Smooth muscle cell (in vitro differentiated cells): Measurements from ENCODE around the gene HNRNPR. TPM values are rescaled to one million over a fixed set of nuclear protein-coding genes. Genes with fewer than 3 reads are reported as not detected.
A peak's percentile ranks its signal among the peaks of the same experiment; 100 is the strongest.

ENCODE experiments used
- DNase-seq: peaks from one replicate; lab custom pipeline; 2025; ENCODE audit not compliant: unreplicated experiment; lab: John Stamatoyannopoulos, UW
- H2AFZ ChIP-seq: fragments of 200-600 bp; sonication (generic); 2 replicates; pipeline ENCODE4 v1.6.0; 2016; ENCODE audit warnings: antibody characterized with exemption, low read depth, mild to moderate bottlenecking
- H3F3A ChIP-seq: fragments of 200-600 bp; sonication (generic); 2 replicates; pipeline ENCODE4 v1.6.0; 2017; ENCODE audit warnings: antibody characterized with exemption, low read depth
- H3K27ac ChIP-seq: fragments of 200-600 bp; sonication (generic); 2 replicates; pipeline ENCODE4 v1.5.1; 2016; ENCODE audit warnings: low read depth, mild to moderate bottlenecking
- H3K27me3 ChIP-seq: fragments of 200-600 bp; sonication (generic); 2 replicates; pipeline ENCODE4 v1.6.1; 2016; ENCODE audit warnings: low read depth, mild to moderate bottlenecking
- H3K36me3 ChIP-seq: fragments of 200-600 bp; sonication (generic); 2 replicates; pipeline ENCODE4 v1.5.1; 2016; ENCODE audit warnings: low read depth
- H3K4me1 ChIP-seq: fragments of 200-600 bp; sonication (generic); 2 replicates; pipeline ENCODE4 v1.5.1; 2016; ENCODE audit warnings: low read depth
- H3K4me2 ChIP-seq: fragments of 200-600 bp; sonication (generic); 2 replicates; pipeline ENCODE4 v1.6.0; 2016; ENCODE audit warnings: mild to moderate bottlenecking
- H3K4me3 ChIP-seq: fragments of 200-600 bp; sonication (generic); 2 replicates; pipeline ENCODE4 v1.5.1; 2016; ENCODE audit warnings: mild to moderate bottlenecking
- H3K79me2 ChIP-seq: fragments of 200-600 bp; sonication (generic); 2 replicates; pipeline ENCODE4 v1.6.0; 2016; ENCODE audit warnings: low read depth, mild to moderate bottlenecking
- H3K9ac ChIP-seq: fragments of 200-600 bp; sonication (generic); 2 replicates; pipeline ENCODE4 v1.6.0; 2016; ENCODE audit warnings: low read depth
- H3K9me3 ChIP-seq: fragments of 200-600 bp; sonication (generic); replicated peaks from 2 replicates; pipeline ENCODE4 v1.5.1; 2016; ENCODE audit warnings: low read depth
- H4K20me1 ChIP-seq: fragments of 200-600 bp; sonication (generic); 2 replicates; pipeline ENCODE4 v1.6.0; 2016; ENCODE audit warnings: low read depth
- CTCF ChIP-seq: fragments of 200-600 bp; sonication (generic); IDR thresholded peaks from 2 replicates; pipeline ENCODE4 v1.5.1; 2017; ENCODE audit warnings: borderline replicate concordance, mild to moderate bottlenecking, antibody characterized with exemption; ENCODE audit not compliant: insufficient read depth, poor library complexity, severe bottlenecking
- WGBS: methylation state at CpG from one replicate; pipeline ENCODE4 v1.1.7; 2016; ENCODE audit warnings: low lambda C conversion rate; 5-methylcytosine and 5-hydroxymethylcytosine counted together
- polyA plus RNA-seq: library from polyadenylated mRNA; unstranded; fragments of >200 nt; fragmentation: Nextera tagmentation; extraction: Ambion mirVana; gene quantifications from 2 replicates; pipeline ENCODE4 v1.2.1, GENCODE V29; 2016
- total RNA-seq: library from RNA; depleted of rRNA; stranded (reverse); fragments of >200 nt; gene quantifications from 2 replicates; pipeline ENCODE4 v1.2.3, GENCODE V29; 2014

Gene HNRNPR
- total and polyA plus RNA-seq, 2 experiments from 2014 or later = 96.3 to 120 TPM

- Histone ChIP-seq H3K9ac (peak within 1 kb of the TSS; percentile 91), H3K4me2 (peak within 1 kb of the TSS; percentile 90), H3K79me2 (peaks cover 20% of the 10 kb centered on the region), H3K9me3 (peaks cover 5% of the 10 kb centered on the region), H3K4me3 (peak within 1 kb of the TSS; percentile 86), H4K20me1 (no peaks in the 10 kb centered on the region), H3K27me3 (no peaks in the 10 kb centered on the region), H2AFZ (peak within 1 kb of the TSS; percentile 97), H3K27ac (peak within 1 kb of the TSS; percentile 96), H3K36me3 (peaks cover 13% of the 10 kb centered on the region), H3F3A (peaks cover 11% of the 10 kb centered on the region), H3K4me1 (peaks cover 26% of the 10 kb centered on the region)
- WGBS = 6% methylated on average over 29 of the region's 29 CpGs
- TF ChIP-seq CTCF = no peak
- DNase-seq = peak; percentile 70
Observed at GRCh38 chr1:23369335-23370013, 25.4 kb upstream of the HNRNPR start, which contains the start of gene ZNF436. ZNF436 (minus strand) TSS chr1:23369836; CDS start chr1:23368005, 1,831 bp downstream.

- H3K9me3 ChIP-seq = peaks cover 12% of the 10 kb centered on the region
- H2AFZ ChIP-seq = peak overlapping the region; percentile 97
- peak overlapping the region; percentile 90 for H3K4me2 ChIP-seq
- H3F3A ChIP-seq = peaks cover 11% of the 10 kb centered on the region
- DNase-seq = peak; percentile 74
- under 1% methylated on average over 60 of the region's 61 CpGs for WGBS
- H3K36me3 ChIP-seq = peaks cover 20% of the 10 kb centered on the region
- peak overlapping the region; percentile 96 for H3K27ac ChIP-seq
- peak overlapping the region; percentile 91 for H3K9ac ChIP-seq
- no peak for TF ChIP-seq CTCF
- peaks cover 26% of the 10 kb centered on the region for H3K4me1 ChIP-seq
- no peaks in the 10 kb centered on the region for H4K20me1 ChIP-seq
- peak overlapping the region; percentile 86 for H3K4me3 ChIP-seq
- no peaks in the 10 kb centered on the region for H3K27me3 ChIP-seq
- H3K79me2 ChIP-seq = peaks cover 22% of the 10 kb centered on the region
Observed at GRCh38 chr1:23368562-23369334, 24.7 kb upstream of the HNRNPR start.

GRCh38 chr1:23367791-23368561 is 23.9 kb upstream of the HNRNPR start:
- Histone ChIP-seq H3K36me3 (peaks cover 27% of the 10 kb centered on the region), H4K20me1 (no peaks in the 10 kb centered on the region), H3K4me1 (peaks cover 26% of the 10 kb centered on the region), H3K27me3 (no peaks in the 10 kb centered on the region), H3F3A (peaks cover 11% of the 10 kb centered on the region), H3K9ac (peak overlapping the region; percentile 91), H3K79me2 (peaks cover 24% of the 10 kb centered on the region), H3K4me2 (peak overlapping the region; percentile 90), H3K4me3 (peak overlapping the region; percentile 86), H3K27ac (peak overlapping the region; percentile 96), H3K9me3 (peaks cover 20% of the 10 kb centered on the region), H2AFZ (peak overlapping the region; percentile 97)
- WGBS = 7% methylated on average over 40 of the region's 41 CpGs
- DNase-seq = peak; percentile 88
- no peak for TF ChIP-seq CTCF
